ENCODE data around the gene NOC2L. TPM values are rescaled to one million over a fixed set of nuclear protein-coding genes. Genes with fewer than 3 reads are reported as not detected.

NOC2L gene
- total RNA-seq, 4 donors from 2014 or later: 17.8 to 45.4 (median 23.5) TPM

GRCh38 chr1:997713-997992 lies 38.6 kb upstream of the NOC2L start:
- TF ChIP-seq CTCF (IDR thresholded peaks at IDR 0.05; ENCODE audit: low read depth): no peak

GRCh38 chr1:996851-997712 lies 38.0 kb upstream of the NOC2L start:
- no peak for TF ChIP-seq CTCF (IDR thresholded peaks at IDR 0.05; ENCODE audit: low read depth)

GRCh38 chr1:995665-996633 lies 36.9 kb upstream of the NOC2L start:
- no peak for TF ChIP-seq CTCF (IDR thresholded peaks at IDR 0.05; ENCODE audit: low read depth)

GRCh38 chr1:993379-993995 lies 34.4 kb upstream of the NOC2L start:
- no peak for TF ChIP-seq CTCF (IDR thresholded peaks at IDR 0.05; ENCODE audit: low read depth)

- no peak for TF ChIP-seq CTCF (IDR thresholded peaks at IDR 0.05; ENCODE audit: low read depth)
These were observed 33.3 kb upstream of the NOC2L start for GRCh38 chr1:992362-992761.

GRCh38 chr1:991895-992294 lies 32.8 kb upstream of the NOC2L start:
- no peak for TF ChIP-seq CTCF (IDR thresholded peaks at IDR 0.05; ENCODE audit: low read depth)

GRCh38 chr1:985126-985525 lies 26.1 kb upstream of the NOC2L start:
- no peak for TF ChIP-seq CTCF (IDR thresholded peaks at IDR 0.05; ENCODE audit: low read depth)
